LNCaP clone FGC (cell line): ENCODE measurements around the gene OR7C2.

Source experiments
- DNase-seq: peaks from one replicate; pipeline ENCODE4 v3.0.0-alpha.2; 2011; ENCODE audit warnings: low read depth
- H3K4me3 ChIP-seq: 2 replicates; pipeline ENCODE4 v1.5.1; 2011; ENCODE audit warnings: mild to moderate bottlenecking, low read depth, low read length, control low read depth
- TF ChIP-seq, protein P1 (sequence below): IDR thresholded peaks from 2 replicates; pipeline ENCODE4 v1.5.1; 2012; ENCODE audit warnings: mild to moderate bottlenecking; ENCODE audit not compliant: control insufficient read depth, insufficient read depth; ENCODE audit errors: extremely low read depth

OR7C2 gene

DNA sequence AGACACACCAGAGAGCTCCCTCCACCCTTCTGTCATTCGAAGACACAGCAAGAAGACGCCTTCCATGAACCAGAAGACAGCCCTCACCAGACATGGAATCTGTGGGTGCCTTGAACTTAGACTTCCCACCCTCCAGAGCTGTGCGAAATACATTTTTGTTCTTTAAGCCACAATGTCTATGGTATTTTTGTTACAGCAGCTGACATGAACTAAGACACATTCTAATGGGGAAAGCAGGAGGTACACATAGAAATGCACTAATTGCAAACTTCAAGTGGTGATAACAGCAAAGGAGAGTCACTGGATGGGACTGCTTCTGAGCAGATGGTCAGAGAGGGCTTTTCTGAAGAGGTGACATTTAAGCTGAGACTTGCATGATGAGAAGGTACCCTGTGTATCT, 16.2 kb downstream of the OR7C2 start:
- H3K4me3 ChIP-seq: no peak overlapping the region
- TF ChIP-seq, protein P1, sequence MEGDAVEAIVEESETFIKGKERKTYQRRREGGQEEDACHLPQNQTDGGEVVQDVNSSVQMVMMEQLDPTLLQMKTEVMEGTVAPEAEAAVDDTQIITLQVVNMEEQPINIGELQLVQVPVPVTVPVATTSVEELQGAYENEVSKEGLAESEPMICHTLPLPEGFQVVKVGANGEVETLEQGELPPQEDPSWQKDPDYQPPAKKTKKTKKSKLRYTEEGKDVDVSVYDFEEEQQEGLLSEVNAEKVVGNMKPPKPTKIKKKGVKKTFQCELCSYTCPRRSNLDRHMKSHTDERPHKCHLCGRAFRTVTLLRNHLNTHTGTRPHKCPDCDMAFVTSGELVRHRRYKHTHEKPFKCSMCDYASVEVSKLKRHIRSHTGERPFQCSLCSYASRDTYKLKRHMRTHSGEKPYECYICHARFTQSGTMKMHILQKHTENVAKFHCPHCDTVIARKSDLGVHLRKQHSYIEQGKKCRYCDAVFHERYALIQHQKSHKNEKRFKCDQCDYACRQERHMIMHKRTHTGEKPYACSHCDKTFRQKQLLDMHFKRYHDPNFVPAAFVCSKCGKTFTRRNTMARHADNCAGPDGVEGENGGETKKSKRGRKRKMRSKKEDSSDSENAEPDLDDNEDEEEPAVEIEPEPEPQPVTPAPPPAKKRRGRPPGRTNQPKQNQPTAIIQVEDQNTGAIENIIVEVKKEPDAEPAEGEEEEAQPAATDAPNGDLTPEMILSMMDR: no peak
- no peak for DNase-seq

DNA sequence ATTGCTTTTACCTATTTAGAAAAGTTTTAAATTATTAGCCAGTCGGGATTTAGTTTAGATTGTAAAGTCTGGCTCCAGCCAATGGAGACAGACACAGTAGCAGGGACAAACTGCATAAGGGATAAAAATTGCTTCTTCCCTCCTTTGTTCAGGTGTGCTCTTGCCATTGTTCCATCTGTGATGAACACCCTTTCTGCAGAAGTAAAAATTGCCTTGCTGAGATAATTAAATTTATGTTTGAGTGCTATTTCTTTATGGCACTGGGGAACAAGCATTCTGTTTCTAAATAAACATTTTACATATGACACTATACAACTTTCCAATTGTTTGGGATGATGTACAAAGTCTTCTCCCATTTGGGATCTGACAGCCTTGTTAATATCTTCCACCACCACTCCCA, 18.0 kb downstream of the OR7C2 start:
- DNase-seq: no peak
- TF ChIP-seq, protein P1: no peak
- no peak overlapping the region for H3K4me3 ChIP-seq

DNA sequence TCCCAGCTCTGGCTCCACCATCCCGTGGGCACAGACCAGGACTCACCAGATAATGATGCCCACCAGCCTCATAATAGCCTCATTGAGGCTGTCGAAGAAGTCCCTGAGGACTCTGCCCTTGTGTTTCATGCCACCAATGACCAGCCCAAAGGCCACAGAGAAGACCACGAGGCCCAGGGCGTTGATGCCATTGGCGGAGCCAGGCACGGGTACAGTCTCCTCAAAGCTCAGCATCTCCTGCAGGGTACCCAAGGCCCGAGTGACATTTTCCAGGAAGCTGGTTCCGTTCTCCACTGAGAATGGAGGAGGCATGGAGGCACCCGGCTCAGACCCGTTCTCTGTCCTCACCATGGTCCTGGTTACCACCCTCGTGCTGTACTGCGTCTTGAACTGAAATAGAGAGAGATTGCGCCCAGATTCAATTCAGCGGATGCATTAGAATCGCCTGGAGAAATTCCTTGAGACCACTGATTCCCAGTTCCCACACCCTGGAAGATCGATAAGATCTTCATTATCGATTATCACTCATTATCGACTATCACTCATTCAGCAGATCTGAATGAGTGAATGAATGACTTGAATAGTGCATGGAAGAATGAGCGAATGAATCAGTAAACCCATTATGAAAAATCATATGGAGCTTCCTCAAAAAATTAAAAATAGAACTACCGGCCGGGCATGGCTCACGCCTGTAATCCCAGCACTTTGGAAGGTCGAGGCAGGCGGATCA, 20.8 kb downstream of the OR7C2 start:
- TF ChIP-seq, protein P1: no peak
- H3K4me3 ChIP-seq: no peak overlapping the region
- no peak for DNase-seq

DNA sequence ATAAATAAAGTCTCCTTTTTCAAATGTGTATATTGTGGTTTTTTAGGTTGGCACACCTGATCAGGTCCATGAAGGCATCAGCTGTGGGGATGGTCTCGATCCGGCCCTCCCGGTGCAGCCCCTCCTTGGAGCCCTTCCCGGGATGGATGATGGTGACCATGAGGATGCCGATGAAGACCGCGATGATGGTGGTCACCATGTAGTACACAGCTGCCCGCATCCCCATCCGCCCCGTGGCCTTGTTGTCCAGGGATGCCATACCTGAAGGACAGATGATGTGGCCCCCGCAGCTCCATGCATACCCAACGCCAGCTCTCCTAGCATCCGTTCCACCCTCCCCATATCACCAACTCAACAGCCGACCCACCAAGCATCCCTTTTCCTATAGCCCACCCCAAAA, 27.0 kb downstream of the OR7C2 start:
- no peak overlapping the region for H3K4me3 ChIP-seq
- TF ChIP-seq, protein P1: no peak
- DNase-seq: no peak

DNA sequence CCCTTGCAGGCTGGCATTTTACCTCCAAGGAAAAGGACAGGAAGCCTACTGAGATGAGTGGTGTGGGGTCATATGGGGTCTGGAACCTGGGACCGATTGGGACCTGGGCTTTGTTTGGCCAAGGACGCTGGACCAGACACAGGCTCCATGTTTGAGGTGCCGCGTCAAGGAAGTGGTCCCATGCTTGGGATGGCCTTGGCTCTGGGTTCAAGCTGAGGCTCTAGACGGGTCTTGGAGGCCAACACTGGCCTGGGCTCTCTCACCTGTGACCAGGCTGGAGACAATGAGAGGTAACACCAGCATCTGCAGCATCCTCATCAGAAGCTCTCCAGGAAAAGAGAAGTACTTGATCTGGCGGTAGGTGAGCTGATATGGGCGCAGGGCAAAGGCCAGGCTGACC, 30.2 kb downstream of the OR7C2 start:
- no peak for DNase-seq
- TF ChIP-seq, protein P1: no peak

DNA sequence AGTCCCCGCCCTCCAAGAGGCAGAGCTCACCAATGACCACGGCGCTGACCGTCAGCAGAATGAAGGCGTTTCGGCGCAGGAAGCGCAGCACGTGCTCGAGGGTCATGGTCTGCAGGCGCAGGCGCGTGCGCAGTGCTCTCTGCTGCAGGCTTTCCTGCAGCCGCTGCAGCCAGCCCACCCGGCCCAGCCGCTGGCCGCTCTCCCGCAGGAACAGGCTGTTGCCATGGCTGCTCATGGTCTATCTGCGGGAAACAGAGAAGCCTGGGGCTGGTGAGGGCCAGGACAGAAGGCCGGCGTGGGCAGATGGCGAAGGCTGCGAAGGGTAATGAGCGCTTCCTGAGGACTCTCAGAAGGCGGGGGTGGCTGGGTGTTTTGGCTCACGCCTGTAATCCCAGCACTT, 31.4 kb downstream of the OR7C2 start:
- no peak overlapping the region for H3K4me3 ChIP-seq
- DNase-seq: no peak
- TF ChIP-seq, protein P1: no peak

More for the DNA sequence above, 30.2 kb downstream of the OR7C2 start:
- no peak overlapping the region for H3K4me3 ChIP-seq

DNA sequence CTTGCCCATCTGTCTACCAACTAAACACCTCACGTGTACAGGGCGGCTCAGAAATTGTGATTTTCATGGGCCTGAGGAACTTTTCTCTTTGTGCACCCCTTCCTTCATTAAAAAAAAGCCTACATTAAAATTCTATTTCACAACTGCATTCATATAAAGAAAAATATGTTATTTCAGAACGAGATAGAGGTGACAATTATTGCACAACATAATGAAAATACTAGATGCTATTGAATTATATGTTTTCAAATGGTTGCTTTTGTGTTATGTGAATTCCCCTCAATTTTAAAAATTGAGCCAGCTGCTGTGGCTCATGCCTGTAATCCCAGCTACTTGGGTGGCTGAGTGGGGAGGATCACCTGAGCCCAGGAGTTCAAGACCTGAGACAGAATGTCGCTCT, 33.2 kb downstream of the OR7C2 start:
- DNase-seq: no peak
- TF ChIP-seq, protein P1: no peak
- H3K4me3 ChIP-seq: no peak overlapping the region
